BJ (cell line): ENCODE measurements around the gene SLC9A3. TPM values are rescaled to one million over a fixed set of nuclear protein-coding genes. Genes with fewer than 3 reads are reported as not detected.

Experiments
- CTCF ChIA-PET: fragments of 350-600 bp; formaldehyde crosslinking; extraction: SDS; loops from one replicate; lab custom pipeline; 2021; ENCODE audit warnings: antibody characterized with exemption, inconsistent platforms; lab: Yijun Ruan, JAX
- POLR2A ChIA-PET: fragments of 300-600 bp; sonication (Branson Sonifier 250); formaldehyde crosslinking; extraction: SDS; loops from one replicate; lab custom pipeline; 2021; ENCODE audit warnings: antibody characterized with exemption; lab: Charles Lee
- DNase-seq: peaks from one replicate; pipeline ENCODE4 v3.0.0-alpha.2; 2011; ENCODE audit warnings: low read depth
- H3K27me3 ChIP-seq: 2 replicates; pipeline ENCODE4 v1.6.0; 2011; ENCODE audit warnings: low read length; ENCODE audit not compliant: control insufficient read depth, insufficient read depth
- H3K36me3 ChIP-seq: 2 replicates; pipeline ENCODE4 v1.5.1; 2011; ENCODE audit warnings: low read length; ENCODE audit not compliant: control insufficient read depth, insufficient read depth
- H3K4me3 ChIP-seq: 2 replicates; pipeline ENCODE4 v1.5.1; 2011; ENCODE audit warnings: low read depth, mild to moderate bottlenecking, control low read depth, low read length
- polyA plus RNA-seq: library from polyadenylated mRNA; depleted of rRNA; stranded (reverse); fragments of >200 nt; gene quantifications from 2 replicates; pipeline ENCODE4 v1.2.3, GENCODE V29; 2011
- TF ChIP-seq, protein P1 (sequence below): IDR thresholded peaks from 2 replicates; pipeline ENCODE4 v1.5.1; 2011; ENCODE audit warnings: low read depth, mild to moderate bottlenecking, control low read depth, inconsistent platforms, low read length, moderate library complexity; ENCODE audit not compliant: insufficient read depth

SLC9A3 gene
- polyA plus RNA-seq, 1 experiment: 1.2 TPM

DNA sequence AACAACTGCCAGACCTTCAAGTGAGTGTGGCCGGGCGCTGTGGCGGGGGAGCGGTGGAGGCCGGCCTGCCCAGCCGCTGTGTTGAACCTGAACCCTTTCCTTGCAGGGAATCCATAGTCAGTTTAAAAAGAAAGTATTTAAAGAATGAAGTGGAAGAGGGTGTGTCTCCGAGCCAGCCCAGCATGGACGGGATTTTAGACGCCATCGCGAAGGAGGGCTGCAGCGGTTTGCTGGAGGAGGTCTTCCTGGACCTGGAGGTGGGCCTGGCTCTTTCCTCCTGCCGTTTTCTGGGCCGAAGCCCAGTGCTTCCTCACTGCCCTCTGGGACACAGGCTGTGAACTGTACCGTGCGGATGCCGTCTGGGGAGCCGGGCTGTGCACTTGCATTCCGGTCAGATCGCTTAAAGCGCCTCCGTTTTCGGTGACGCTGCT is 62.2 kb downstream of the SLC9A3 start:
- peaks cover 40% of the 10 kb centered on the region for H3K36me3 ChIP-seq
- TF ChIP-seq, protein P1, sequence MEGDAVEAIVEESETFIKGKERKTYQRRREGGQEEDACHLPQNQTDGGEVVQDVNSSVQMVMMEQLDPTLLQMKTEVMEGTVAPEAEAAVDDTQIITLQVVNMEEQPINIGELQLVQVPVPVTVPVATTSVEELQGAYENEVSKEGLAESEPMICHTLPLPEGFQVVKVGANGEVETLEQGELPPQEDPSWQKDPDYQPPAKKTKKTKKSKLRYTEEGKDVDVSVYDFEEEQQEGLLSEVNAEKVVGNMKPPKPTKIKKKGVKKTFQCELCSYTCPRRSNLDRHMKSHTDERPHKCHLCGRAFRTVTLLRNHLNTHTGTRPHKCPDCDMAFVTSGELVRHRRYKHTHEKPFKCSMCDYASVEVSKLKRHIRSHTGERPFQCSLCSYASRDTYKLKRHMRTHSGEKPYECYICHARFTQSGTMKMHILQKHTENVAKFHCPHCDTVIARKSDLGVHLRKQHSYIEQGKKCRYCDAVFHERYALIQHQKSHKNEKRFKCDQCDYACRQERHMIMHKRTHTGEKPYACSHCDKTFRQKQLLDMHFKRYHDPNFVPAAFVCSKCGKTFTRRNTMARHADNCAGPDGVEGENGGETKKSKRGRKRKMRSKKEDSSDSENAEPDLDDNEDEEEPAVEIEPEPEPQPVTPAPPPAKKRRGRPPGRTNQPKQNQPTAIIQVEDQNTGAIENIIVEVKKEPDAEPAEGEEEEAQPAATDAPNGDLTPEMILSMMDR: no peak
- ChIA-PET POLR2A (no interaction called here), CTCF (no interaction called here)
- H3K27me3 ChIP-seq: no peaks in the 10 kb centered on the region
- DNase-seq: no peak
- no peak overlapping the region for H3K4me3 ChIP-seq

DNA sequence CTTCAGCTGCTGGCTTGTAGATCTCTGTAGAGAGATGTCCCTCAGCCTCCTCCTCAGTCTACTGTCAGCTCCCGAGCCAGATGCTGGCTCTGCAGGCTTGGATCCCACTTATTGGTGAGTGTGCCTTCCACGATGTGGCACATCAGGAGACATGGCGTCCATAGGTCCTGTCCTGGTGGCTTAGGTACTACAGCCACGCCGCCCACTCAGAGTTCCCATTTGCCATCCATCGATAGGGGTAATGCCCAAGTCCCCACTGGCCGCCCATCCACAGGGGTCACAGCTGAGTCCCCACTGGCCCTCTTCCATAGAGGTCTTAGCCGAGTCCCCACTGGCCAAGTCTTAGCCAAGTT is 64.0 kb downstream of the SLC9A3 start:
- H3K27me3 ChIP-seq: no peaks in the 10 kb centered on the region
- ChIA-PET CTCF (no interaction called here), POLR2A (no interaction called here)
- TF ChIP-seq, protein P1: no peak
- H3K4me3 ChIP-seq: no peak overlapping the region
- peaks cover 34% of the 10 kb centered on the region for H3K36me3 ChIP-seq
- DNase-seq: no peak

DNA sequence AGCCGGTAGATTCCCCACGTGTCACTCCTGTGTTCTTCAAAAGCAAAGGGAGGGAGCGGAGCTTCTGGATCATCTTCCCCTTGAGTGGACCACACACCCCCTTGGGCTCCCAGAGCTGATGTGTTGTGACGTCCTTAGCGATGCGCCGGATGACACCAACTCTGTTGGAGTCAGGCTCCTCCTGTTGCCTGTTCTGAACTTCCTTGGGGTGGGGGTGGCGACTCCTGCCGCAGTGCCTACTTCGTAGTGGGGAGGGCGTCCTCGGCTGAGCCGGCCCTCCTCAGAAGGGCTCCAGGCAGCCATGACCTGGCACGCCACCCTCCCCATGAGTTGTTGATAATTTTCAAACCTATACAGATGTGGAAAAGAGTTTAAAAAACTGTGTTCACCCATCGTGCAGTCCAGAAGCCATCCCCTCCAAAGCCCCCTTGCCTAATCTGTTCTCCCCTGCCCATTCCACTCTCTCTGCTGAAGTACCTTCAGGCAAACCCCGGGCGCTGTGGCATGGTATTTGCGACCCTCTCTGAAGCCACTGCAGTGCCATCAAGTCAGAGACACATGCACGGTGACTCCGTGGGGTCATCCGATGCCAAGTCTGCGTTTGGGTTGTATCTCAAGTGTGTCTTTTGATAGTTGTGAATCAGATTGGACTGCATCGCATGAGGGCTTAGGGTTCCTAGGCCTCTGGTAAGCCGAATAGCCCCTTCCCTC is 64.5 kb downstream of the SLC9A3 start:
- Histone ChIP-seq H3K27me3 (no peaks in the 10 kb centered on the region), H3K4me3 (no peak overlapping the region), H3K36me3 (peaks cover 32% of the 10 kb centered on the region)
- POLR2A ChIA-PET: no interaction called here
- DNase-seq: no peak
- CTCF ChIA-PET: interaction anchor here (0.8 kb wide), 1 partner anchor 10 kb away, joined by 3 read pairs; no protein-coding TSS in a partner anchor
- TF ChIP-seq, protein P1: no peak

DNA sequence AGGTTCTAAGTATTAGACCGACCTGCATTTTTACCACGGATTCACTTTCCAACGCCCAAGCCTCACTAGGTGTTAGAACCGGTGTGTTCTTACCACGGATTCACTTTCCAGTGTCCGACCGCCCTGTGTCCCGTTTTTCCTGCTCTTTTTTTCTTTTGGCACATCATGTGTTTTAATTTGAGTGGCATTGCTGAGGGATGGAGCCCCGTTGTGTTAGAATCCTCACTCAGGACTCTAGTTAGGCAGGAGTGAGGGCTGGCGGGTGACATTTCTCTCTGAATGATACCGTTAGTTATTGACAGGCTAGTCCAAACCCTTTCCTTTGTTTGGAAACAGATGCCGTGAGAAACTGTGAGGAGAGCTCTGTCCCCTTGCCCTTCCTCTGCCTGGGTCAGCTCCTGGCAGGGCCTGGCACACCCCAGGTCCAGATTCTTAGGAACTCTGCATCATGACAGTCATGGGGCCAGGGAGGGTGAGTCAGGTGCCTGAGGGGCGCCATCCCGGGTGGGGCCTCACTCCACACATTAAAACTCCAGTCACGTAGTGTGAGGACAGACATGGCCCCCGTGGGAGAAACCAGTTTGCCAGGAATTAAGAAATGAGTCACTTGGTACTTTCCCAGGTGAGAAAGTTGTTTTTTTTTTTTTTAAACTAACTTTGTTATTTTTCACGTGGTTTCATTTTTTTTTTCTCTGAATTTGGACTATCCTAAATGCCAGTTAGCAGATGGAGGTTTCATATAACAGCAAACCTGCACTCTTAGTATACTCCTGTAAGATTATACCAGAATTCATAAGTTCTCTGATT is 65.5 kb downstream of the SLC9A3 start:
- ChIA-PET POLR2A (interaction anchor here (0.6 kb wide), 1 partner anchor 64 kb away, joined by 14 read pairs; no protein-coding TSS in a partner anchor), CTCF (interaction anchor here (0.8 kb wide), 1 partner anchor 11 kb away, joined by 3 read pairs; no protein-coding TSS in a partner anchor)
- peaks cover 31% of the 10 kb centered on the region for H3K36me3 ChIP-seq
- no peak overlapping the region for H3K4me3 ChIP-seq
- peak; percentile 31 for DNase-seq
- no peaks in the 10 kb centered on the region for H3K27me3 ChIP-seq
- TF ChIP-seq, protein P1: no peak
